ENCODE measurements around the gene MAGEA6.
"Not testable (repeated sequence)": the region's sequence is repeated elsewhere in the genome, so short reads cannot be mapped to it uniquely, and the experiment has no call there.

DNA sequence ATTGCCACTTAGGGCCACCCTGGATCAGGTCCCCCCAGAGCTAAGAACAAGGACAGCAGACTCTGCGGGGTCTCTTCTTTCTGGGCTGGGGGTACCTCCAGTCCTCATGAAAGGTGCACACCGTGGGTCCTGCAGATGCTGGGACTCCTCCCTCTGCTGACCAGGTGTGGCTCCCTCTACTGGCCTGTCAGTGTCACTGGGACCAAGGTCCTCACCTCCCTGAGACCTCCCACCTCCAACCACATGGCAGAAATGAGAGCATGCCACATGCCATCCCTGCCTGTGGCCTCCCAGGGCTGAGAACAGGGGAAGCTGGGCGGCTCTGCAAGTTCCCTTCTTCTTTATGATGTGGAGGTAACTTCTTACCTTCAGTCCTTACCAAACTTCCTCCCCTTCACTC lies 17.6 kb upstream of the MAGEA6 start:
- TF ChIP-seq, protein P1, sequence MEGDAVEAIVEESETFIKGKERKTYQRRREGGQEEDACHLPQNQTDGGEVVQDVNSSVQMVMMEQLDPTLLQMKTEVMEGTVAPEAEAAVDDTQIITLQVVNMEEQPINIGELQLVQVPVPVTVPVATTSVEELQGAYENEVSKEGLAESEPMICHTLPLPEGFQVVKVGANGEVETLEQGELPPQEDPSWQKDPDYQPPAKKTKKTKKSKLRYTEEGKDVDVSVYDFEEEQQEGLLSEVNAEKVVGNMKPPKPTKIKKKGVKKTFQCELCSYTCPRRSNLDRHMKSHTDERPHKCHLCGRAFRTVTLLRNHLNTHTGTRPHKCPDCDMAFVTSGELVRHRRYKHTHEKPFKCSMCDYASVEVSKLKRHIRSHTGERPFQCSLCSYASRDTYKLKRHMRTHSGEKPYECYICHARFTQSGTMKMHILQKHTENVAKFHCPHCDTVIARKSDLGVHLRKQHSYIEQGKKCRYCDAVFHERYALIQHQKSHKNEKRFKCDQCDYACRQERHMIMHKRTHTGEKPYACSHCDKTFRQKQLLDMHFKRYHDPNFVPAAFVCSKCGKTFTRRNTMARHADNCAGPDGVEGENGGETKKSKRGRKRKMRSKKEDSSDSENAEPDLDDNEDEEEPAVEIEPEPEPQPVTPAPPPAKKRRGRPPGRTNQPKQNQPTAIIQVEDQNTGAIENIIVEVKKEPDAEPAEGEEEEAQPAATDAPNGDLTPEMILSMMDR (IDR thresholded peaks at IDR 0.05) = not testable (repeated sequence)
- TF ChIP-seq POLR2AphosphoS5 (IDR thresholded peaks at IDR 0.05; ENCODE audit: low read depth, low read length) = not testable (repeated sequence)
